Right cardiac atrium (tissue), 5 donors: ENCODE results near the gene NIPSNAP2. TPM values are rescaled to one million over a fixed set of nuclear protein-coding genes. Genes with fewer than 3 reads are reported as not detected.
"Not testable (repeated sequence)": the region's sequence is repeated elsewhere in the genome, so short reads cannot be mapped to it uniquely, and the experiment has no call there.

Experiments
- ATAC-seq, 2 donors: fragments of 200-7000 bp; cut with Tn5 transposase; one replicate each; pipeline versions ENCODE4 v1.8.0 to v1.9.1; 2020; ENCODE audit warnings: moderate library complexity in 2 of 2, mild to moderate bottlenecking in 1 of 2
- DNase-seq, 3 donors: peaks; one replicate each; pipeline ENCODE4 v3.0.0-alpha.2; 2020
- H3K27ac ChIP-seq: one replicate; pipeline ENCODE4 v1.5.1; 2013; ENCODE audit warnings: mild to moderate bottlenecking, low read length, control low read depth, moderate library complexity
- H3K27me3 ChIP-seq: one replicate; pipeline ENCODE4 v1.6.1; 2013; ENCODE audit not compliant: control insufficient read depth, insufficient read depth
- H3K4me1 ChIP-seq: one replicate; pipeline ENCODE4 v1.6.1; 2013; ENCODE audit warnings: low read length; ENCODE audit not compliant: control insufficient read depth, insufficient read depth
- H3K4me3 ChIP-seq: one replicate; pipeline ENCODE4 v1.5.1; 2013; ENCODE audit warnings: low read length, control low read depth
- H3K9me3 ChIP-seq: one replicate; pipeline ENCODE4 v1.6.1; 2013; ENCODE audit warnings: low read length; ENCODE audit not compliant: control insufficient read depth
- WGBS: extraction: QIAGEN DNeasy Blood & Tissue Kit; methylation state at CpG from one replicate; pipeline ENCODE4 v1.1.7; 2013; 5-methylcytosine and 5-hydroxymethylcytosine counted together
- intact Hi-C, 4 donors: fragments of 100-400 bp; cut with DNase I; formaldehyde crosslinking; loops; one replicate each; pipeline versions ENCODE4 v1.11.0 to v1.14.0; 2022 to 2023
- polyA plus RNA-seq: library from polyadenylated mRNA; stranded (reverse); fragments of 200-250 nt; gene quantifications from one replicate; pipeline ENCODE4 v1.2.3, GENCODE V29; 2013
- total RNA-seq, 4 donors: library from RNA; stranded (reverse); fragmentation: NEBNext Ultra II Directional; extraction: Animal tissue kit (Norgen Biotek cat#: 25700); gene quantifications; one replicate each; pipeline ENCODE4 v1.2.1, GENCODE V29; 2021
- donor health status: healthy with polysubstance abuse.
- donor health status: DM: no; HTN: yes; CAD: no.
- donor health status: DM: no; HTN: no; CAD: no.
- donor health status: DM: no; HTN: yes; CAD: no; lungs with severe emphysema.
- donor health status: DM: yes; HTN: yes; CAD: no.

NIPSNAP2 gene
- total and polyA plus RNA-seq, 5 donors, result 209 to 280 (median 247) TPM

- H3K27ac ChIP-seq, H3K4me3 ChIP-seq, DNase-seq, H3K9me3 ChIP-seq, H3K27me3 ChIP-seq, H3K4me1 ChIP-seq, ATAC-seq, intact Hi-C loops: not testable (repeated sequence)
- WGBS, result 82% methylated on average over 11 of the region's 11 CpGs
Observed at GRCh38 chr7:56047446-56048116, 83.2 kb downstream of the NIPSNAP2 start.

DNA sequence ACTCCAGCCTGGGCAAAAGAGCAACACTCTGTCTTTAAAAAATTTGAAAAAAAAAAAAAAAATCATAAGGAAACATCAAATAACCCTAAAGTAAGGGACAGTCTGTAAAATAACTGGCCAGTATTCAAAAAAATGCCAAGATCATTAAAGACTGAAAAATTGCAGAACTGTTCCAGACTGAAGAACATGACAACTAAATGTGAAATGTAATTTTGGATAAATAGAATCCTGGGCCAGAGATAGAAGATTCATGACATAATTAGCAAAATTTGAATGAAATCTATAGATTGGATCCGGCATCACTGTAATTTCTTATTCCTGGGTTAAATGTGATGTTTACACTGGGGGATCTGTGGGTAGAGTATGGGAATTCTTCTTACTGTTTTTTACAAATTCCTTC, 83.9 kb downstream of the NIPSNAP2 start:
- DNase-seq, result no peak
- Histone ChIP-seq H3K9me3 (no peaks in the 10 kb centered on the region), H3K27me3 (no peaks in the 10 kb centered on the region), H3K27ac (no peak overlapping the region), H3K4me1 (peaks cover 4% of the 10 kb centered on the region), H3K4me3 (no peak overlapping the region)
- 86% methylated on average over 1 of the region's 1 CpG for WGBS
- intact Hi-C loops, result no loop called here
- ATAC-seq, result no peak

GRCh38 chr7:56048763-56049162, 84.4 kb downstream of the NIPSNAP2 start:
- H3K27me3 ChIP-seq, intact Hi-C loops, DNase-seq, H3K27ac ChIP-seq, H3K4me3 ChIP-seq, H3K4me1 ChIP-seq, H3K9me3 ChIP-seq, ATAC-seq: not testable (repeated sequence)
- WGBS, result 45% methylated on average over 8 of the region's 8 CpGs

Other genes starting within 250 kb of the NIPSNAP2 start
- gene SEPTIN14, start 101.8 kb upstream of the NIPSNAP2 start, total RNA-seq, result not detected
- not detected for gene SEPTIN14, start 101.8 kb upstream of the NIPSNAP2 start, polyA plus RNA-seq
- gene ZNF713, start 77.1 kb upstream of the NIPSNAP2 start, total RNA-seq, result 1 to 10 TPM; 2.8 to 7.3 (median 3.5) TPM
- 2.0 TPM for gene ZNF713, start 77.1 kb upstream of the NIPSNAP2 start, polyA plus RNA-seq
- gene MRPS17, start 12.7 kb upstream of the NIPSNAP2 start, total RNA-seq, result 10 to 100 TPM; 16.6 to 22.2 (median 19.3) TPM
- gene MRPS17, start 12.7 kb upstream of the NIPSNAP2 start, polyA plus RNA-seq, result 19.1 TPM
- 10 to 100 TPM; 10.8 to 19.1 (median 13.4) TPM for gene PSPH, start 86.9 kb downstream of the NIPSNAP2 start, total RNA-seq
- gene PSPH, start 86.9 kb downstream of the NIPSNAP2 start, polyA plus RNA-seq, result 6.5 TPM
- 10 to 100 TPM; 58.5 to 72.6 (median 69.5) TPM for gene CCT6A, start 87.2 kb downstream of the NIPSNAP2 start, total RNA-seq
- 79.0 TPM for gene CCT6A, start 87.2 kb downstream of the NIPSNAP2 start, polyA plus RNA-seq
- gene SUMF2, start 99.7 kb downstream of the NIPSNAP2 start, total RNA-seq, result 10 to 100 TPM; 42.7 to 50.0 (median 44.4) TPM
- gene SUMF2, start 99.7 kb downstream of the NIPSNAP2 start, polyA plus RNA-seq, result 39.8 TPM
- gene PHKG1, start 128.4 kb downstream of the NIPSNAP2 start, total RNA-seq, result 10 to 100 TPM; 22.6 to 50.4 (median 29.6) TPM
- 24.5 TPM for gene PHKG1, start 128.4 kb downstream of the NIPSNAP2 start, polyA plus RNA-seq
- 100 to 1,000 TPM; 376 to 473 (median 432) TPM for gene CHCHD2, start 141.9 kb downstream of the NIPSNAP2 start, total RNA-seq
- 522 TPM for gene CHCHD2, start 141.9 kb downstream of the NIPSNAP2 start, polyA plus RNA-seq
- gene NUPR2, start 151.8 kb downstream of the NIPSNAP2 start, total RNA-seq, result not detected
- not detected for gene NUPR2, start 151.8 kb downstream of the NIPSNAP2 start, polyA plus RNA-seq